ENCODE measurements around the gene INTS7.
"Not testable (repeated sequence)": the region's sequence is repeated elsewhere in the genome, so short reads cannot be mapped to it uniquely, and the experiment has no call there.

The INTS7 gene

GRCh38 chr1:211933946-211934714 is 101.2 kb downstream of the INTS7 start:
- no peak for DNase-seq (ENCODE audit: low spot score)

- DNase-seq (ENCODE audit: low spot score): no peak
These were observed 102.5 kb downstream of the INTS7 start for GRCh38 chr1:211932933-211933254.

DNA sequence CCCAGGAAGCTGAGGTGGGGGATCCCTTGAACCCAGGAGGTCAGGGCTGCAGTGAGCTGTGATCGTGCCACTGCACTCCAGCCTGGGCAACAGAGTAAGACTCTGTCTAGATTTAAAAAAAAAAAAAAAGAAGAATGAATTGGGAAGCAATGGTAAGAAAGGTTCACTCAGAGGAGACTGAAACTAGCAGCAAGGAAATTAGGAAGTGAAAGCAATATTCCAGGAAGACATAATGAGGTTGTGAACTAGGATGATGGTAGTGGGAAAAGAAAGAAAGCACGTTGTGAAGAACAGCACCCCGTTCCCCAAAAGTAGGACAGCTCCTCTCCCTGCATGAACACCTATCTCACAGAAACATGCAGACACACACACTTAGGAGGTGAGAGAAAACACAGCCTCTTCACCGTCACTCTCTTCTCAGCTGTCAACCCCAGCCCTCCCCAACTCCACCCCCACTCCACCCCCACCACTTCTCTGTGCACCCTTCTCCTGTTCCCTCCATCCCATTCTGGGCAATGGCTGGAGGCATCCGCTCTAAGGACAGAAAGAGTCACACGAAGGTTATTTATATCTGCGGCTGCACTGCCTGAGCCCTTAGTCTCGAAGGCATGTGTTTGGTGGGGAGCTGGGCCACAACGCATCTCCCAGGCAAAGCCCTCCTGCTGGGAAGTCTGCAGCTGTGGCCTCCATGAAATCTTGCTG is 103.0 kb downstream of the INTS7 start:
- DNase-seq (ENCODE audit: low spot score): no peak

- DNase-seq (ENCODE audit: low spot score): no peak
These were observed 105.7 kb downstream of the INTS7 start for GRCh38 chr1:211929683-211930082.

DNA sequence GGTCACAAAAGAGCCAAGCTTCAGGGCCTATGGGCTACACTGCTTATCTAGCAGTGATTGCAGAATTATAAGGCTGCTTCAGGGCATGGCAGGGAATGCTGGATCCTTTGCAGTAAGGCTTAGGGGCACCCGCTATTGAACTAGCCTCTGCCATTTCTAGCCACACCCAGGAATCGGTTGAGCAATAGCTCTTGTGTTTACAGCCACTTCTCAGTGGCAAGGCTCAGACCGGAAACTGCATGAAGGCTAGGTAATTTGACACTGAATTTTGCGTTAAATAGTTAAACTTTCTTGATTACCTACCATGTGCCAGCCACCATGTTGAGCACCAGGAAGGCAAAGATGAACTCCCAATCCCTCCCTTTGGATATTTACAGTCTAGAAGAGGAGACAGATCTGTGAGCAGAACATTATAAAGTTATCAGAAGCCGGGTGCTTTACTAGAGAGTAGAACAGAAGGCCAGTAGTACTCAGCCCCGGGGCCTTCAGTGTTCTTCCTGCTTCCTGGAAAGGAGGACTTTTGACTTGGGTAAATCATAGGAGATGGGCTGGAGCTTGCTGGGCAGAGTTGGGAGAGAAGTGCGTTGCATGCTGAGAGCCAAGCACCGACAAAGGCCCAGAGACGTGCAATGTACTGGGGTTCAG is 106.2 kb downstream of the INTS7 start:
- no peak for DNase-seq (ENCODE audit: low spot score)

GRCh38 chr1:211928290-211928801 is 107.0 kb downstream of the INTS7 start:
- no peak for DNase-seq (ENCODE audit: low spot score)

DNA sequence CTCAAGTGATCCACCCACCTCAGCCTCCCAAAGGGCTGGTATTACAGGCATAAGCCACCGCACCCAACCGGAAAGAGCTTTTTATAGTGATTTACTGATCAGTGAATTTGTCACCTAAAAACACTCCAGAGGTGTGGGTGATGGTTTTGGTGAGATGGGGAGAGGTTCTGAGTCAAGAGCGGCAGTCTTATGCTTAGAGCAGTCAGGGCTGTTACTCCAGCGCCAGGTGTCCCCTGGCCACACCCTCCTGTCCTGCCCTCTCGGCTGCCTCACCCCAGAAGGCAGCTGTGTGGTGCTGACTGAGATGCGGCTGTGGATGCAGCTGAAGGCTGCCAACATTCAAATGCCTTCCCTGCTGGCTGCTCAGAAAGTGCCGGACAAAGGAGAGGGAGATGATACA is 110.3 kb downstream of the INTS7 start:
- no peak for DNase-seq (ENCODE audit: low spot score)

DNA sequence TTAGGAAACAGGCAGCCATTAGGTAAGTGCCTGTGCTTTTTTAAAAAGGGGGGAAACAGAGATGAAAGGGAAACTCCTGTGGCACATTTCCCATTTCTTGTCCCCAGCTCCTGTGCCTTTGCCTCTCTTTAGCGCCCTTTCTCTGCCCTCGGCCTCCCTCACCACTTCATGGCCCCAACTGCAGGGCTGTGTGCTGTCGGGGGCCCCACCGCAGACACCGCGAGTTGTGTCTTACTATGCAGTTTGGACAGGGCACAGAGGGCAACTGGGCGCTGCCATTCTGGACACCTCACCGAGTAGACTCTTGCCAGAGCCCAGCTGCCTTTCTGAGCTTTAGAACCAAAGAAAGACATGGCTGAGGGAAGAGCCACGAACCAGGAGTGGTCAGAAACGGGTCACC is 111.1 kb downstream of the INTS7 start:
- no peak for DNase-seq (ENCODE audit: low spot score)

DNA sequence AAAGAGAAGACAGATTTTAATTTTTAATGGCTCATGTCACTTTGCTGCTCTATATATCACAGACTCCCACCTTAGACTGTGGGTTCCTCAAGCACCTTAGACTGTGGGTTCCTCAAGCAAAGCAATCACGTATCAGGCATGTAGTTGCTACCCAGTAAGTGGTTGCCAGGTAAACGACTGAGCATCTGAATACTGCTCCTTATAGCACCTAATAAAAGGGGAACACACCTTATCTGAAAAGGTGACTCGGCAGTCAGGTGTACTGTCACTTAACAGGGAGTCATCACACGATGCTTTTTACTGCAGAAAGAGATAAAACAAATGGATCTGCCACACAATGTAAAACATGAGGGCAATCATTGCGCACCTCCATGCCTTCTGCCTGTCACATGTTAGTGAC is 112.3 kb downstream of the INTS7 start:
- DNase-seq (ENCODE audit: low spot score): no peak

- no peak for DNase-seq (ENCODE audit: low spot score)
These were observed 113.7 kb downstream of the INTS7 start for GRCh38 chr1:211921579-211922095.

DNA sequence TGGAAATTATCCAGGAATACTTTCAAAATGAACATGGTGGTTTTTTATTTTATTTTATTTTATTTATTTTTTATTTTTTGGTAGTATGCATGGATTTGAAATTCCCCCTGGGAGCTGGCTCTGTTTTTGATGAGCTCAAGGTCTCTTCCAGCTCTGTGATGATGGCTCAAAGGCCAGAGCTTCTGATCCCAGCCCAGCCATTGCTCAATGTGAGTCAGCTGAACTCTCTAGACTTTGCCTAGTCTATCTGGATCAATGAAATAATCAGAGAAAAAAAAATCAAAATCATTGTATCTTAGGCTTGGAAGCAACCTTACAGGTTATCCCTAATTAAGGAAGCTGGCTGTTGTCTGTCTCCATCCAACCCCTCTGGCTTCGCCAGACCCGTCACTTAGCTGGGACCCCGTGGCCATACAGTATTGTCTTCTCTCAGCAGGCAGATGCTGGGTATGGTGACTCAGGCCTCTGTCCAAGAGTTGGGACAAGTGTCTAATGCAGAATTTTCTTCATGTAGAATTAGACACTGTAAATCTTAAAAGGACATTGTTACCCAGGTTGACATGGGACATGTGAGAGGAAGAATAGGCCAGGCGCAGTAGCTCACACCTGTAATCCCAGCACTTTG is 114.6 kb downstream of the INTS7 start:
- peak; percentile 44 for DNase-seq (ENCODE audit: low spot score)

DNA sequence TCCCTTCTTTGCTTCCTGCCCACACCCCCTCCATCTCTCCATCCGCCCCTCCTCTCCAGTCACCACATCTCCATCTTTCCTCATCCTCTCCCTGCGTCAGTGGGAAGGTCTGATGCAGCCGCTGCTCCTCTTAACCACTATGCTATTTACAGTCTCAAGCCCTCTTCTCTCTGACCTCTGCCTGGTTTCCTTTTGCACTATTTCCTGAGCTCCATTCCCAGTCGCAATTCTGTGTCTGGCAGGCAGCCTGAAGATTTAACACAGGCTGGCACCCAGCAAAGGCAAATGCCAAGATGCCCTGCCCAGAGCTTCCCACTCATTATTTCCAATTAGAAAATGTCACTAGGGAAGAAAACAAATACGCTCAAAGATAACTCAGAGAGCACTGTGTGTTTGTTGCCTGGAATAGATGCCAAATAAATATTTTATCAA is 115.2 kb downstream of the INTS7 start:
- peak; percentile 54 for DNase-seq (ENCODE audit: low spot score)

GRCh38 chr1:211918843-211919414 is 116.4 kb downstream of the INTS7 start:
- no peak for DNase-seq (ENCODE audit: low spot score)

GRCh38 chr1:211916458-211916857 is 118.9 kb downstream of the INTS7 start:
- DNase-seq (ENCODE audit: low spot score): not testable (repeated sequence)

GRCh38 chr1:211915924-211916323 is 119.4 kb downstream of the INTS7 start:
- no peak for DNase-seq (ENCODE audit: low spot score)

- DNase-seq (ENCODE audit: low spot score): no peak
These were observed 122.4 kb downstream of the INTS7 start for GRCh38 chr1:211912844-211913432.

- DNase-seq (ENCODE audit: low spot score): no peak
These were observed 123.3 kb downstream of the INTS7 start for GRCh38 chr1:211912038-211912437.

DNA sequence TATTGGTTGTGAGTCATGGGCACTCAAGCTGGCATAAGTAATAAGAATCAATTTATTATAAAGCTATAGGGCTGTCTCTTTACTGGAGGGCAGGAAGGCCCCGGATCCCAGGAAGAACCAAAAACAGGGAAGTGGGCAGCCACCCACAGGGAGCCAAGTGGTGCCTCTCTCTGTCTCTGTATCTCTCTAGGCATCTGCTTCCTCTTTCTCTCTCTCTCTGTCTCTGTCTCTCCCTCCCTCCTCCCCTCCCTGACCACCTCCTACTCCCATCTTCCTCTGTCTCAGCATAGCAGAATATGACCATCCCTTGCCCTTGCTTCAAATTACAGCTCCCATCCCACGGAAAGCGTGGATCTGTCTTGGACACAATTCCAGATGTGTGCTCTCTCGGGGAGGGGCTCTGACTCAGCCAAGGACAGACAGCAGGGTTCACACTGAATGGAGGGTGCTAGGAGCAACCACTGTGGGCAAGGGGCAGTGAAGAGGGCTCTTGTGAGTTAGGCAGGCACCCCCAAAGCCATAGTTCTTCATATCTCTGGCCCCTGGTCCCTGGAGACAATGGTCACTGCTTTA is 124.4 kb downstream of the INTS7 start:
- DNase-seq (ENCODE audit: low spot score): peak; percentile 37

DNA sequence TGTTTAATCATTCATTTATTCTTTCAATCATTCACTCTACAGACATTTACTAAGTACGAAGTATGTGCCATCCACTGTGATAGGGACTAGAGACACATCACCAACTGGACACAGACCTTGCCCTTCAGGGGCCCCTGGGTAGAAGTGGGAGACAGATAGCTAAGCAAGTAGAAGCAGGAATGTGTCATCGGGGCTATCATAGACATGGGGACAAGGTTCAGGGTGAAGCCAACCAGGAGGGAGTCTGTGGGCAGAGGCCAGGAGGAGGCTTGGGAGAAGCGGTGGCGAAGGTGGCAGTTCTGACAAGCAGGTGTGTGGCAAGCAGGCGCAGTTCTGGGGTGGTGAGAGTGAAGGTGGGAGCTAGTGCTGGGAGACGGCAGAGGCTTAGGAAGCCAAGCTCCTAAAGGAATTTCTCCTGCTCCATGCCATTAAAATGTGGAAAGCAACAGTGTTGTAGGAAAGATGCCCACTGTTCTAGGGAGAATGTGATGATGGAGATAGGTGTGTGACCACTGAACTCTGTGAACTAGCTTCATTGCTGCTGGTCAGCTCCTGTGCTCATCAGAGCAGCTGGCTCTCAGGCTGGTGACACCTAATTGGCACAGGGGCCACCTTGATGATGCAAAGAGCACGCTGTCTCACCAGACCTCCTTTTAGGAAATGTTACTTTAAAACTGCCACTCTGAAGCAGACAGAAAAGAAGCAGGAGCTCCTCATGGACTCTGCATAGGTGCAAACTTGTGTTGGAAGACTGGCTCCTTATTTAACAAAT is 125.1 kb downstream of the INTS7 start:
- no peak for DNase-seq (ENCODE audit: low spot score)

DNA sequence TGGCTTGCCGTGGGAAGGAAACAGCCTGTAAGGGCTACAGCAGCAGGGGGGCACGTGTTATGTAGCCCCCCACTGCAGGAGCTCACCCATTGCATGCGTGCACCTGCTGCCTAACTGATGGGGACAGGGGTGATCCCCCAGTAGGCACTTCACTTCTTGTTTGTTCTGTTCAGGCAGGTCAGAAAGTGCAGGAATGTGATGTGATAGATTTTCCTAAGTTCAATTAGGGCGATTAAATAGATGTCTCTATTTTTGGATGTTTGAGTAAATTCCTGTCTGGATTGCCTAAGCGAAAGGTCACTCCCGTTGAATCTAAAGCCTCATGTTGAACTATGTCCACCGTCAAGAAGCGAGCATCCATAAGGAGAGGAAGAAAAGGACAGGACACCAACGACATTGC is 126.0 kb downstream of the INTS7 start:
- no peak for DNase-seq (ENCODE audit: low spot score)

Data from GM03348 (cell line).